CD4-positive, alpha-beta T cell (primary cell): ENCODE data around the gene ZFTA. TPM values are rescaled to one million over a fixed set of nuclear protein-coding genes. Genes with fewer than 3 reads are reported as not detected.

Experiments used
- ATAC-seq: fragments of 200-7000 bp; cut with Tn5 transposase; one replicate; pipeline ENCODE4 v1.10.0; 2022; ENCODE audit warnings: mild to moderate bottlenecking; ENCODE audit not compliant: poor library complexity
- CTCF ChIA-PET: fragments of 350-600 bp; sonication (Branson Sonifier 250); formaldehyde crosslinking; loops from one replicate; lab custom pipeline; 2021; ENCODE audit warnings: antibody characterized with exemption, inconsistent platforms; lab: Charles Lee
- POLR2A ChIA-PET: fragments of 350-600 bp; sonication (Branson Sonifier 250); formaldehyde crosslinking; loops from one replicate; lab custom pipeline; 2021; ENCODE audit warnings: antibody characterized with exemption, inconsistent platforms; lab: Charles Lee
- DNase-seq, 14 experiments: peaks; one replicate each; pipeline ENCODE4 v3.0.0-alpha.2; 2013 to 2020; ENCODE audit warnings: mixed read lengths in 2 of 14
- H3K27ac ChIP-seq, 2 donors: one replicate each; pipeline versions ENCODE4 v1.5.1 to v1.7.0; 2013; ENCODE audit warnings: low read length in 2 of 2, low read depth in 1 of 2, mild to moderate bottlenecking in 1 of 2
- H3K27me3 ChIP-seq, 2 experiments: 1 replicate in 1 of 2; 2 replicates in 1 of 2; pipeline versions ENCODE4 v1.6.1 to v1.7.0; 2013; ENCODE audit warnings: low read length in 2 of 2, control low read depth in 1 of 2, mild to moderate bottlenecking in 1 of 2, moderate library complexity in 1 of 2; ENCODE audit not compliant: insufficient read depth in 2 of 2, control insufficient read depth in 1 of 2
- H3K36me3 ChIP-seq: one replicate; pipeline ENCODE4 v1.6.1; 2013; ENCODE audit warnings: low read length, control low read depth; ENCODE audit not compliant: insufficient read depth
- H3K4me1 ChIP-seq: one replicate; pipeline ENCODE4 v1.6.1; 2013; ENCODE audit warnings: low read length, control low read depth; ENCODE audit not compliant: insufficient read depth
- H3K4me3 ChIP-seq: one replicate; pipeline ENCODE4 v1.5.1; 2013; ENCODE audit warnings: mild to moderate bottlenecking, low read length, moderate library complexity
- H3K9me3 ChIP-seq, 2 experiments: 1 replicate in 1 of 2; 2 replicates in 1 of 2; pipeline versions ENCODE4 v1.6.1 to v1.7.0; 2013; ENCODE audit warnings: low read length in 2 of 2, mild to moderate bottlenecking in 2 of 2, control low read depth in 1 of 2, moderate library complexity in 1 of 2; ENCODE audit not compliant: control insufficient read depth in 1 of 2, insufficient read depth in 1 of 2
- H3K27ac Mint-ChIP-seq: one replicate; pipeline ENCODE4 v1.8.0; 2020; ENCODE audit warnings: mixed read lengths
- H3K27me3 Mint-ChIP-seq: one replicate; pipeline ENCODE4 v1.8.0; 2021; ENCODE audit warnings: mixed read lengths
- H3K36me3 Mint-ChIP-seq: one replicate; pipeline ENCODE4 v1.8.0; 2021; ENCODE audit warnings: low read depth, mixed read lengths
- H3K4me1 Mint-ChIP-seq: one replicate; pipeline ENCODE4 v1.8.0; 2021; ENCODE audit warnings: low read depth, mixed read lengths
- H3K4me3 Mint-ChIP-seq: one replicate; pipeline ENCODE4 v1.8.0; 2020; ENCODE audit warnings: mild to moderate bottlenecking, mixed read lengths
- H3K9me3 Mint-ChIP-seq: one replicate; pipeline ENCODE4 v1.8.0; 2020; ENCODE audit warnings: mixed read lengths
- CTCF ChIP-seq: fragments of 200-600 bp; IDR thresholded peaks from one replicate; pipeline ENCODE4 v1.8.0; 2022; ENCODE audit warnings: antibody characterized with exemption, mild to moderate bottlenecking
- intact Hi-C, 2 experiments: fragments of 100-400 bp; cut with DNase I in 1 of 2; cut with micrococcal nuclease in 1 of 2; formaldehyde crosslinking; loops; one replicate each; pipeline versions ENCODE4 v1.15.1 to v1.9.0; 2023 to 2025; cut with DNase I, micrococcal nuclease
- total RNA-seq, 174 experiments: library from RNA in 2 of 174; stranded (reverse) in 2 of 174; gene quantifications; one replicate each; pipeline ENCODE4 v1.2.3 and lab custom pipeline; 2021 to 2026

ZFTA gene
- total RNA-seq, 2 experiments from 2014 or later: 0.95 to 1.0 TPM

- ChIA-PET POLR2A (no interaction called here), CTCF (interaction anchor here (0.6 kb wide), 1 partner anchor 44 kb away, joined by 3 read pairs; no protein-coding TSS in a partner anchor)
- Mint-ChIP-seq H3K27ac (no peak overlapping the region), H3K4me1 (no peaks in the 10 kb centered on the region), H3K9me3 (no peaks in the 10 kb centered on the region), H3K4me3 (no peak overlapping the region), H3K36me3 (peaks cover 17% of the 10 kb centered on the region), H3K27me3 (no peaks in the 10 kb centered on the region)
- Histone ChIP-seq H3K27me3 (no peaks in the 10 kb centered on the region), H3K9me3 (no peaks in the 10 kb centered on the region), H3K4me1 (no peaks in the 10 kb centered on the region), H3K36me3 (peaks cover 19% of the 10 kb centered on the region), H3K4me3 (no peak overlapping the region), H3K27ac (no peak overlapping the region)
- DNase-seq (no peak), ATAC-seq (no peak)
- TF ChIP-seq CTCF: no peak
- intact Hi-C loops: loop anchor here in 1 of 2 experiments (10.0 kb wide), 1 partner anchor 144 kb away; no protein-coding TSS in a partner anchor
Observed at GRCh38 chr11:63761188-63761587, 7.4 kb downstream of the ZFTA start.

- H3K27ac Mint-ChIP-seq: no peak overlapping the region
- intact Hi-C loops: loop anchor here in 1 of 2 experiments (10.0 kb wide), 1 partner anchor 144 kb away; no protein-coding TSS in a partner anchor
- CTCF ChIA-PET: interaction anchor here (0.6 kb wide), 1 partner anchor 43 kb away, joined by 3 read pairs; no protein-coding TSS in a partner anchor
- POLR2A ChIA-PET: no interaction called here
- ATAC-seq (no peak), DNase-seq (no peak)
- no peaks in the 10 kb centered on the region for H3K4me1 ChIP-seq
- H3K27me3 Mint-ChIP-seq: no peaks in the 10 kb centered on the region
- peaks cover 21% of the 10 kb centered on the region for H3K36me3 Mint-ChIP-seq
- no peak for TF ChIP-seq CTCF
- no peaks in the 10 kb centered on the region for H3K27me3 ChIP-seq
- H3K4me3 Mint-ChIP-seq: no peak overlapping the region
- no peaks in the 10 kb centered on the region for H3K9me3 Mint-ChIP-seq
- no peaks in the 10 kb centered on the region for H3K9me3 ChIP-seq
- no peak overlapping the region for H3K27ac ChIP-seq
- peaks cover 23% of the 10 kb centered on the region for H3K36me3 ChIP-seq
- no peaks in the 10 kb centered on the region for H3K4me1 Mint-ChIP-seq
- no peak overlapping the region for H3K4me3 ChIP-seq
Observed at GRCh38 chr11:63760487-63761079, 8.0 kb downstream of the ZFTA start.

DNA sequence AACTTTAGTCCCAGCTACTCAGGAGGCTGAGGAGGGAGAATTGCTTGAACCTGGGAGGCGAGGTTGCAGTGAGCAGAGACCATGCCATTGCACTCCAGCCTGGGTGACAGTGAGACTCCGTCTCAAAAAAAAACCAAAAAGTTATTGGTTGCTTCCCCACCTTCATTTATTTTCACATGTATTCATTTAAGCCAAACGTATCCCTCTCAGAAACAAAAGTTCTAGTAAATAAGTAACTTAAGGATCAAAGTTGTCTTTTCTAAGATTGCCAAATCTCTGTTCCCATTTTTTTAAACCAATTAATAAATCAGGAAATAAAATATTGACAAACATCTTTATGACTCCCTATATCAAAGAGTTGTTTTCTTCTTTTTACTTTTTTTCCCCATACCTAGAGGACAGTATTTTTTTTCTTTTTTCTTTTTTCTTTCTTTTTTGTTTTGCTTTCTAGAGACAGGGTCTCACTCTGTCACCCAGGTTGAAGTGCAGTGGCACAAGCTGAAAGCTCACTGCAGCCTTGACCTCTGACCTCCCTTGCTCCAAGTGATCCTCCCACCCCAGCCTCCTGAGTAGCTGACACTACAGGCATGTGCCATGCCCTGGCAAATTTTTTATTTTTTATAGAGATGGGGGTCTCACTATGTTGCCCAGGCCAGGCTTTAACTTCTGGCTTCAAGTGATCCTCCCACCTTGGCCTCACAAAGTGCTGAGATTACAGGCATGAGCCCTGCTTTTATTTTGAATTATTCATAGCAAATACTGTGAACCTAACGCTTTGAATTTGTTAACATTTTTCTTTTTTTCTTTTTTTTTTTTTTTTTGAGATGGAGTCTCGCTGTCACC, 11.4 kb downstream of the ZFTA start:
- Histone ChIP-seq H3K9me3 (no peaks in the 10 kb centered on the region), H3K36me3 (peaks cover 41% of the 10 kb centered on the region), H3K27ac (no peak overlapping the region), H3K4me1 (no peaks in the 10 kb centered on the region), H3K4me3 (no peak overlapping the region), H3K27me3 (no peaks in the 10 kb centered on the region)
- Mint-ChIP-seq H3K36me3 (peaks cover 41% of the 10 kb centered on the region), H3K4me3 (no peak overlapping the region), H3K9me3 (no peaks in the 10 kb centered on the region), H3K4me1 (no peaks in the 10 kb centered on the region), H3K27me3 (no peaks in the 10 kb centered on the region), H3K27ac (no peak overlapping the region)
- CTCF ChIA-PET: no interaction called here
- POLR2A ChIA-PET: no interaction called here
- DNase-seq: no peak
- ATAC-seq: no peak
- intact Hi-C loops: no loop called here
- TF ChIP-seq CTCF: no peak
